IMR-90 (cell line): ENCODE results near the gene TCTA. TPM values are rescaled to one million over a fixed set of nuclear protein-coding genes. Genes with fewer than 3 reads are reported as not detected.

Experiments used
- ATAC-seq: fragments of 200-7000 bp; cut with Tn5 transposase; 2 replicates; pipeline ENCODE4 v1.9.1; 2020; ENCODE audit warnings: low read depth, mild to moderate bottlenecking, moderate library complexity
- BruUV-seq: library from RNA; stranded (reverse); fragments of 400-500 nt; replicated peaks from 2 replicates; lab custom pipeline; 2021; lab: Mats Ljungman, UMichigan
- CTCF ChIA-PET: fragments of 300-600 bp; formaldehyde crosslinking; extraction: SDS; loops from one replicate; lab custom pipeline; 2021; ENCODE audit warnings: antibody characterized with exemption; lab: Yijun Ruan, JAX
- POLR2A ChIA-PET: fragments of 300-600 bp; sonication (Branson Sonifier 250); formaldehyde crosslinking; loops from one replicate; lab custom pipeline; 2022; ENCODE audit warnings: antibody characterized with exemption; ENCODE audit not compliant: unreplicated experiment; lab: Charles Lee
- DNase-seq: peaks from one replicate; pipeline ENCODE4 v3.0.0; 2013
- H2AFZ ChIP-seq: replicated peaks from 2 replicates; pipeline ENCODE3; 2013; ENCODE audit warnings: low read length, mild to moderate bottlenecking; ENCODE audit not compliant: poor library complexity
- H2AK5ac ChIP-seq: 2 replicates; pipeline ENCODE4 v1.6.1; 2013; ENCODE audit warnings: low read depth, low read length, inconsistent platforms
- H2AK9ac ChIP-seq: replicated peaks from 2 replicates; pipeline ENCODE3; 2013; ENCODE audit warnings: mild to moderate bottlenecking, low read depth, low read length, moderate library complexity; ENCODE audit not compliant: poor library complexity
- H2BK120ac ChIP-seq: 2 replicates; pipeline ENCODE4 v1.6.1; 2013; ENCODE audit warnings: low read depth, low read length, inconsistent platforms
- H2BK15ac ChIP-seq: 3 replicates; pipeline ENCODE4 v1.6.1; 2013; ENCODE audit warnings: low read depth, low read length, inconsistent platforms
- H2BK20ac ChIP-seq: 2 replicates; pipeline ENCODE4 v1.6.1; 2013; ENCODE audit warnings: low read depth, mild to moderate bottlenecking, inconsistent platforms, low read length, moderate library complexity
- H2BK5ac ChIP-seq: 2 replicates; pipeline ENCODE4 v1.6.1; 2013; ENCODE audit warnings: mild to moderate bottlenecking, low read depth, low read length, inconsistent platforms; ENCODE audit not compliant: poor library complexity, severe bottlenecking
- H3K14ac ChIP-seq: replicated peaks from 2 replicates; pipeline ENCODE4 v1.6.1; 2013; ENCODE audit warnings: low read depth, low read length, inconsistent platforms
- H3K18ac ChIP-seq: 2 replicates; pipeline ENCODE4 v1.6.1; 2013; ENCODE audit warnings: low read depth, low read length, control low read depth
- H3K23ac ChIP-seq: 2 replicates; pipeline ENCODE4 v1.6.1; 2013; ENCODE audit warnings: low read depth, low read length, inconsistent platforms
- H3K27ac ChIP-seq: 2 replicates; pipeline ENCODE4 v1.5.1; 2013; ENCODE audit warnings: mild to moderate bottlenecking, control low read depth, low read length; ENCODE audit not compliant: insufficient read depth
- H3K27me3 ChIP-seq: 2 replicates; pipeline ENCODE4 v1.6.1; 2013; ENCODE audit warnings: low read length; ENCODE audit not compliant: control insufficient read depth, insufficient read depth
- H3K36me3 ChIP-seq: 2 replicates; pipeline ENCODE4 v1.6.1; 2013; ENCODE audit warnings: low read length, mixed read lengths; ENCODE audit not compliant: control insufficient read depth, insufficient read depth
- H3K4ac ChIP-seq: 2 replicates; pipeline ENCODE4 v1.6.1; 2013; ENCODE audit warnings: low read depth, low read length, inconsistent platforms
- H3K4me1 ChIP-seq: 2 replicates; pipeline ENCODE4 v1.6.1; 2013; ENCODE audit warnings: low read length, mixed read lengths; ENCODE audit not compliant: control insufficient read depth, insufficient read depth
- H3K4me2 ChIP-seq: 2 replicates; pipeline ENCODE4 v1.6.1; 2013; ENCODE audit warnings: low read depth, mild to moderate bottlenecking, control low read depth, low read length, moderate library complexity
- H3K4me3 ChIP-seq: 2 replicates; pipeline ENCODE4 v1.5.1; 2013; ENCODE audit warnings: low read depth, mild to moderate bottlenecking, control low read depth, low read length, moderate library complexity; ENCODE audit not compliant: insufficient read depth
- H3K56ac ChIP-seq: 2 replicates; pipeline ENCODE4 v1.6.1; 2013; ENCODE audit warnings: low read length, inconsistent platforms; ENCODE audit not compliant: insufficient read depth; ENCODE audit errors: extremely low read depth
- H3K79me1 ChIP-seq, 2 experiments: 2 replicates each; pipeline ENCODE4 v1.6.1; 2013; ENCODE audit warnings: low read length in 2 of 2, inconsistent platforms in 1 of 2, low read depth in 1 of 2
- H3K9ac ChIP-seq: 2 replicates; pipeline ENCODE4 v1.6.1; 2013; ENCODE audit warnings: low read depth, low read length, control low read depth
- H3K9me1 ChIP-seq: 2 replicates; pipeline ENCODE4 v1.6.1; 2013; ENCODE audit warnings: low read length, inconsistent platforms; ENCODE audit not compliant: insufficient read depth
- H3K9me3 ChIP-seq: 2 replicates; pipeline ENCODE4 v1.6.1; 2013; ENCODE audit warnings: low read length; ENCODE audit not compliant: control insufficient read depth, insufficient read depth
- H4K20me1 ChIP-seq: 2 replicates; pipeline ENCODE4 v1.6.1; 2013; ENCODE audit warnings: low read length, inconsistent platforms; ENCODE audit not compliant: insufficient read depth
- H4K5ac ChIP-seq: 2 replicates; pipeline ENCODE4 v1.6.1; 2013; ENCODE audit warnings: mild to moderate bottlenecking, low read depth, low read length, control low read depth
- H4K8ac ChIP-seq, 2 experiments: 2 replicates each; pipeline ENCODE4 v1.6.1; 2013; ENCODE audit warnings: low read depth in 2 of 2, low read length in 2 of 2, control low read depth in 1 of 2, inconsistent platforms in 1 of 2
- H4K91ac ChIP-seq: 2 replicates; pipeline ENCODE4 v1.6.1; 2013; ENCODE audit warnings: low read depth, low read length, inconsistent platforms; ENCODE audit not compliant: insufficient read depth
- CTCF ChIP-seq: conservative IDR thresholded peaks from 2 replicates; pipeline ENCODE4 v1.5.1; 2012; ENCODE audit warnings: mild to moderate bottlenecking, low read depth, low read length, improper control_type of control experiment
- MXI1 ChIP-seq: IDR thresholded peaks from 2 replicates; pipeline ENCODE4 v1.6.1; 2012; ENCODE audit warnings: low read depth, mild to moderate bottlenecking, low read length, moderate library complexity, borderline replicate concordance
- RAD21 ChIP-seq: IDR thresholded peaks from 2 replicates; pipeline ENCODE4 v1.6.1; 2012; ENCODE audit warnings: low read length, improper control_type of control experiment
- RCOR1 ChIP-seq: IDR thresholded peaks from 2 replicates; pipeline ENCODE4 v1.6.1; 2012; ENCODE audit warnings: mild to moderate bottlenecking, low read length, improper control_type of control experiment; ENCODE audit not compliant: insufficient replicate concordance
- USF2 ChIP-seq: fragments of 150-350 bp; IDR thresholded peaks from 2 replicates; pipeline ENCODE4 v1.6.1; 2017; ENCODE audit warnings: mild to moderate bottlenecking, antibody characterized with exemption, low read length, low read depth
- WGBS, 2 experiments: methylation state at CpG; one replicate each; pipeline versions ENCODE4 v1.1.5 to v1.1.7; 2013; ENCODE audit warnings: missing lambda C conversion rate in 2 of 2; ENCODE audit not compliant: insufficient read length in 1 of 2; ENCODE audit errors: extremely low coverage in 2 of 2; 5-methylcytosine and 5-hydroxymethylcytosine counted together
- dilution Hi-C: fragments of 300-500 bp; cut with HindIII; formaldehyde crosslinking; loops from one replicate; pipeline ENCODE4 v1.14.3; 2018; ENCODE audit warnings: low sequenced_read_pairs; ENCODE audit not compliant: unreplicated experiment
- in situ Hi-C: fragments of 300-500 bp; cut with MboI; formaldehyde crosslinking; loops from 3 replicates; pipeline ENCODE4 v1.14.3; 2019; ENCODE audit warnings: low sequenced_read_pairs, inconsistent platforms, mixed read lengths
- intact Hi-C: fragments of 100-400 bp; cut with micrococcal nuclease; formaldehyde crosslinking; loops from 2 replicates; pipeline ENCODE4 v1.10.0; 2022
- polyA plus RNA-seq, 3 experiments: library from polyadenylated mRNA; depleted of rRNA; stranded (reverse); fragments of >200 nt; gene quantifications; 2 replicates each; pipeline ENCODE4 v1.2.3, GENCODE V29; 2012; ENCODE audit warnings: low replicate concordance in 1 of 3
- total RNA-seq: library from RNA; depleted of rRNA; stranded (reverse); fragments of >200 nt; gene quantifications from 2 replicates; pipeline ENCODE4 v1.2.3, GENCODE V29; 2012

Gene TCTA
- total and polyA plus RNA-seq, 2 of the 4 experiments (the other 2 are of a cell fraction) = 15.1 to 46.6 TPM

- POLR2A ChIA-PET = no interaction called here
- Histone ChIP-seq H3K4ac (peak overlapping the region; percentile 98), H3K4me3 (peak overlapping the region; percentile 67), H3K27me3 (no peaks in the 10 kb centered on the region), H3K27ac (peak overlapping the region; percentile 86), H2BK5ac (peak overlapping the region; percentile 88), H2AFZ (peak overlapping the region; percentile 93), H4K91ac (peak overlapping the region; percentile 97), H4K20me1 (peaks cover 34% of the 10 kb centered on the region), H2AK5ac (peak overlapping the region; percentile 100), H4K8ac (peak overlapping the region; percentile 95 to 97), H3K36me3 (peaks cover 25% of the 10 kb centered on the region), H3K9me1 (peaks cover 30% of the 10 kb centered on the region), H2BK20ac (no peak overlapping the region; the same call in 1 of the 2 replicates), H3K4me1 (peaks cover 9% of the 10 kb centered on the region), H2AK9ac (peak overlapping the region; percentile 99), H2BK15ac (peak overlapping the region; percentile 34; the same call in 1 of the 3 replicates), H4K5ac (peak overlapping the region; percentile 81), H3K9me3 (no peaks in the 10 kb centered on the region), H3K56ac (peak overlapping the region; percentile 91), H3K14ac (peak overlapping the region; percentile 98), H3K4me2 (peak overlapping the region; percentile 96), H3K23ac (peak overlapping the region; percentile 91), H3K9ac (peak overlapping the region; percentile 94), H3K18ac (peak overlapping the region; percentile 54), H2BK120ac (peak overlapping the region; percentile 52), H3K79me1 (peaks cover 12 to 53% of the 10 kb centered on the region in 2 experiments; a peak in 3 of 4 replicates)
- intact Hi-C loops (loop anchor here (5.0 kb wide), 1 partner anchor 260 kb away; the partner anchor contains the start of gene APEH), in situ Hi-C loops (loop anchor here (5.0 kb wide), 1 partner anchor 60 kb away; no protein-coding TSS in a partner anchor), dilution Hi-C loops (no loop called here)
- no TSS peak for BruUV-seq
- 49% methylated on average over 14 of the region's 16 CpGs; no CpG with 5 or more reads in 1 of the 2 experiments for WGBS, 2 experiments
- DNase-seq (no peak), ATAC-seq (no peak)
- CTCF ChIA-PET = no interaction called here
- TF ChIP-seq USF2 (0 out of 2 replicates have a peak, but pooled peaks have one; percentile 3), RAD21 (no peak), RCOR1 (no peak), CTCF (no peak), MXI1 (no peak)
Measured at GRCh38 chr3:49412632-49413337, 562 bp downstream of the TCTA start.
